Psoas muscle (tissue), 8 donors: ENCODE data around the gene TH. TPM values are rescaled to one million over a fixed set of nuclear protein-coding genes. Genes with fewer than 3 reads are reported as not detected.

Experiments used
- ATAC-seq, 4 donors: fragments of 200-7000 bp; cut with Tn5 transposase; one replicate each; pipeline ENCODE4 v1.9.1; 2020; ENCODE audit warnings: moderate library complexity in 3 of 4, mild to moderate bottlenecking in 2 of 4
- DNase-seq, 2 donors: peaks; one replicate each; pipeline ENCODE4 v3.0.0-alpha.2; 2020
- H3K27ac ChIP-seq: fragments of 200-600 bp; one replicate; pipeline ENCODE4 v1.8.0; 2022
- H3K27me3 ChIP-seq, 3 donors: fragments of 200-600 bp in 1 of 3; one replicate each; pipeline versions ENCODE4 v1.6.1 to v1.8.0; 2013 to 2022; ENCODE audit warnings: low read length in 2 of 3, mild to moderate bottlenecking in 2 of 3, moderate library complexity in 1 of 3; ENCODE audit not compliant: insufficient read depth in 3 of 3
- H3K36me3 ChIP-seq, 2 donors: fragments of 200-600 bp in 1 of 2; one replicate each; pipeline versions ENCODE4 v1.6.1 to v1.8.0; 2013 to 2022; ENCODE audit warnings: low read depth in 1 of 2, mild to moderate bottlenecking in 1 of 2, moderate library complexity in 1 of 2; ENCODE audit not compliant: insufficient read depth in 1 of 2
- H3K4me1 ChIP-seq: fragments of 200-600 bp; one replicate; pipeline ENCODE4 v1.8.0; 2022
- H3K4me3 ChIP-seq: fragments of 200-600 bp; one replicate; pipeline ENCODE4 v1.8.0; 2022; ENCODE audit warnings: mild to moderate bottlenecking
- H3K9me3 ChIP-seq: fragments of 200-600 bp; one replicate; pipeline ENCODE4 v1.8.0; 2022
- WGBS, 3 donors: extraction: QIAGEN DNeasy Blood & Tissue Kit; methylation state at CpG; one replicate each; pipeline versions ENCODE4 v1.1.6 to v1.1.7; 2013; 5-methylcytosine and 5-hydroxymethylcytosine counted together
- intact Hi-C, 2 donors: fragments of 100-400 bp; cut with DNase I; formaldehyde crosslinking; loops; one replicate each; pipeline versions ENCODE4 v1.11.0 to v1.14.2; 2022
- polyA plus RNA-seq, 3 donors: library from polyadenylated mRNA; stranded (reverse); fragments of 200-250 nt; gene quantifications; one replicate each; pipeline ENCODE4 v1.2.3, GENCODE V29; 2013
- total RNA-seq, 4 donors: library from RNA; stranded (reverse); fragmentation: NEBNext Ultra II Directional in 2 of 4; extraction: Animal tissue kit (Norgen Biotek cat#: 25700) in 2 of 4; gene quantifications; one replicate each; pipeline versions ENCODE4 v1.2.1 to v1.2.4, GENCODE V29; 2021 to 2023
- TF ChIP-seq, protein P1 (sequence below): fragments of 200-600 bp; IDR thresholded peaks from one replicate; pipeline ENCODE4 v1.8.0; 2022; ENCODE audit warnings: antibody characterized with exemption
- donor health status: healthy with polysubstance abuse.
- donor health status: DM: no; HTN: no; CAD: no; lungs with moderate emphysema.
- donor health status: Bipolar disorder and iron deficiency.
- donor health status: healthy.
- donor health status: DM: yes; HTN: yes; CAD: no.
- donor health status: DM: no; HTN: no; CAD: no.
- donor health status: DM: no; HTN: no; CAD: no.
- donor health status: DM: yes; HTN: yes; CAD: no.

TH gene
- total and polyA plus RNA-seq, 7 donors, result 0.16 to 0.34 TPM; not detected in 5

DNA sequence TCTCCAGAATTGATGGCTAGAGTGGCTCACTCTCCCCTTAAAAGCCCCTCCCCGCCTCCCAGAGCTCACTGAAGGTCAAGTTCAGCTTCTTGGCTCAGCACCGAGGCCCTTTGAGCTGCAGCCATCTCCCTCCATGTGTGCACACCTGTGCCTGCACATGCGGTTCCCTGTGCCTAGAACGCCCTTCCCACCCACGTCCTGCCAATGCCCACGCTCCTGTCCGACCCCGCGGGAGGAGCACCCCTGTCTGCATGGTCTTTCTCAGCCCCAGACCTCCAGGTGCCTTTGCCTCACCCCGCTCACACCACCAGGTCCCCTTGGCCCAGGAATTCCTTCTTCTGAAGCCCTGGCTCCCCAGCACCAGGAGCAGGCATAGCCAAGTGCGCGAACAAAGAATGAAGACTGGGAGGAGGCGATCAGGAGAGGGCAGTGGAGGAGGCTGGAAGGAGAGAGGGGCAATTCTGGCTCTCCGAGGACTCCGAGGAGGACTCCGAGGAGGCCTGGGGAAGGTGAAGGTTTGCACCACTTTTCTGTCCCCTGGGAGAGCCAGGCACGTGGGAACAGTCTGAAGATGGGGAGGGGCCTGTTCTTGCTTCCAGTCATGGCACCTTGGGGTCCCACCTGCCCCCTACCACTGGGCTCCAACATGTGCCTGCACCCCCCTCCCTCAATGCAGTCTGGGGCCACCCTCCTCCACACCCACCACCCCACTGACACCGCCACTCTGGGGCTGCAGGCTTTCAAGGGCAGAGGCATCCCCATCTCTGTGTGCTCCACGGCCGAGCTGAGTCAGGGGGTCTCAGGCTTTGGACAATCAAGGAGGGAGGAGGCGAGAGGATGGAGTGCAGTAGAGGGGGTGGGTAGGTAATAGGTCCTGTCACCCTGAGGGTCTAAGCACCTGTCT, 50.1 kb downstream of the TH start:
- DNase-seq, result peak in 1 of 2 donors; percentile 32
- TF ChIP-seq, protein P1, sequence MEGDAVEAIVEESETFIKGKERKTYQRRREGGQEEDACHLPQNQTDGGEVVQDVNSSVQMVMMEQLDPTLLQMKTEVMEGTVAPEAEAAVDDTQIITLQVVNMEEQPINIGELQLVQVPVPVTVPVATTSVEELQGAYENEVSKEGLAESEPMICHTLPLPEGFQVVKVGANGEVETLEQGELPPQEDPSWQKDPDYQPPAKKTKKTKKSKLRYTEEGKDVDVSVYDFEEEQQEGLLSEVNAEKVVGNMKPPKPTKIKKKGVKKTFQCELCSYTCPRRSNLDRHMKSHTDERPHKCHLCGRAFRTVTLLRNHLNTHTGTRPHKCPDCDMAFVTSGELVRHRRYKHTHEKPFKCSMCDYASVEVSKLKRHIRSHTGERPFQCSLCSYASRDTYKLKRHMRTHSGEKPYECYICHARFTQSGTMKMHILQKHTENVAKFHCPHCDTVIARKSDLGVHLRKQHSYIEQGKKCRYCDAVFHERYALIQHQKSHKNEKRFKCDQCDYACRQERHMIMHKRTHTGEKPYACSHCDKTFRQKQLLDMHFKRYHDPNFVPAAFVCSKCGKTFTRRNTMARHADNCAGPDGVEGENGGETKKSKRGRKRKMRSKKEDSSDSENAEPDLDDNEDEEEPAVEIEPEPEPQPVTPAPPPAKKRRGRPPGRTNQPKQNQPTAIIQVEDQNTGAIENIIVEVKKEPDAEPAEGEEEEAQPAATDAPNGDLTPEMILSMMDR, result no peak
- Histone ChIP-seq H3K9me3 (no peaks in the 10 kb centered on the region), H3K27ac (no peak overlapping the region), H3K36me3 (no peaks in the 10 kb centered on the region), H3K27me3 (peaks cover 0 to 16% (median 2%) of the 10 kb centered on the region in 3 donors), H3K4me1 (no peaks in the 10 kb centered on the region), H3K4me3 (no peak overlapping the region)
- WGBS, 3 donors, result 80 to 87% (median 82%) methylated on average over 18 to 21 of the region's 21 CpGs
- no peak for ATAC-seq
- intact Hi-C loops, result no loop called here

DNA sequence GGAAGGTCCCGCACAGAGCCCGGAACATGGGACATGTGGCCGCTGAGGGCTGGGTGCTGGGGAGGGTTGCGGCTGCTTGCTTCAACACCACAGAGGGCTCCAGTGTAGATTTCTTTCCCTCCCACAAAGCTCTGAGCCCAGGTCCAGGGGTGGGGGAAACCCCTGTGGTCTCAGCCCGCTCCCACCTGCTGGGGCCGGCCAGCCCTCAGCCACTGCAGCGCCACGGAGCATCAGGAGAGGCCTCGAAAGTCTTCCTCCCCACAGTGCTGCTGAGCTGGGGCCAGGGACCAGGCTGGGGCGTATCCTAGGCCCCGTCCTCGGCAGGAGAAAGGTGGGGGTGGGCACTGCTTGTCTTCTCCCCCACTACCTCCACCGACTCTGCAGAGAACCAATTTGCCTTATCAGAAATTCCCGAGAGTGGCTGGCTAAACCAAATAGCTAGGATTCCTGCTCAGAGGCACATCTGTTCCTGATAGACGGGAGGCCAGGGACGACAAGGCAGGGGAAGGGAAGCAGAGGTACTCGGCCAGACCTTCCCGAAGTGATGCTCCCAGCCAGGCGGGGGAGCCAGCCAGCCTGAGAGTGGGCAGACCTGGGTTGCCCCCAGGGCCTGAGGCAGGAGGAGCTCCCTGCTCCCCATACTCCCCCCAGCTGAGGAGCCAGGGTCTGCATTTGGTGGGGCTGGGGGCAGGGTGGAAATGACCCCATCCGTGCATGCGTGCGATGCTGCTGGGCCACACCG, 51.1 kb downstream of the TH start:
- TF ChIP-seq, protein P1, result no peak
- 63 to 77% (median 67%) methylated on average over 18 to 23 of the region's 23 CpGs for WGBS, 3 donors
- peak in 1 of 2 donors; percentile 31 for DNase-seq
- Histone ChIP-seq H3K9me3 (no peaks in the 10 kb centered on the region), H3K4me3 (no peak overlapping the region), H3K27me3 (peaks cover 0 to 16% (median 2%) of the 10 kb centered on the region in 3 donors), H3K4me1 (no peaks in the 10 kb centered on the region), H3K27ac (no peak overlapping the region), H3K36me3 (no peaks in the 10 kb centered on the region)
- intact Hi-C loops, result no loop called here
- no peak for ATAC-seq

DNA sequence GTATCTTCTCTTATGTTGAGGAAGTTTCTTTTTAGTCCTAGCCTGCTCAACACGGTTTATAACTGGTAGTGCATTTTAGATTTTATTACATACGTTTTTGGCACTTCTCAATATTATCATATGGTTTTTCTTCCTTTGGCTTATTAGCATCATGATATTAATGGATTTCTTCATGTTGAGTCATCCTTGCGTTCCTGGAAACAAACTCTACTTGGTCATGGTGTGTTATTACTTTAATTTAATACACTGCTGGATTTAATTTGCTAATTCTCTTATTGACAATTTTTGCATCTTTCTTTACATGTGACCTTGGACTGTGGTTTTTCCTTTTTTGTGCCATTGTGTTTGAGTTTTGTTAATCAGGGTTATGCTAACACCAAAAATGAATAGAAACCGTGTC, 52.9 kb downstream of the TH start:
- no peak for DNase-seq
- no peaks in the 10 kb centered on the region for H3K9me3 ChIP-seq
- H3K4me3 ChIP-seq, result no peak overlapping the region
- intact Hi-C loops, result loop anchor here in 1 of 2 donors (5.0 kb wide), 1 partner anchor 51 kb away; no protein-coding TSS in a partner anchor
- 78 to 86% (median 78%) methylated on average over 4 of the region's 4 CpGs for WGBS, 3 donors
- TF ChIP-seq, protein P1, result no peak
- H3K4me1 ChIP-seq, result no peaks in the 10 kb centered on the region
- H3K27ac ChIP-seq, result no peak overlapping the region
- H3K27me3 ChIP-seq, result peaks cover 0 to 16% (median 2%) of the 10 kb centered on the region in 3 donors
- ATAC-seq, result no peak
- H3K36me3 ChIP-seq, result no peaks in the 10 kb centered on the region

DNA sequence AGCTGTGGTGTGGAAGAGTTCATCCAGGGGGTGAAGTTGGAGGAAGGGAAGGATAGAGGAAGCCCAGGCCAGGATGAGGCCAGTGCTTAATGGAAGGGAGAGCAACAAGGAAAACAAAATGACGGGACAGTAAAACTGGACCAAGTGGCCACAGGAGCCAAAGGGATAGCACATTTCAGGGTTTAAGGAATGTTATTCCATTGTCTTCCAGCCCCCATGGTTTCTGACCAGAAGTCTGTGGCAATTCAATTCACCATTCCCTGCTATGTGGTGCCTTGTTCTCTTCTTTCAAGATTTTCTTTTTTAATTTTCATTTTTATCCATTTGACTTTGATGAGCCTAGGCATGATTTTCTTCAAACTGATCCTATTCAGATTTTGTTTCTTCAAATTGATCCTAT, 54.9 kb downstream of the TH start:
- WGBS, 3 donors, result 89 to 94% (median 92%) methylated on average over 1 of the region's 1 CpG
- no peaks in the 10 kb centered on the region for H3K9me3 ChIP-seq
- H3K36me3 ChIP-seq, result no peaks in the 10 kb centered on the region
- no peak overlapping the region for H3K4me3 ChIP-seq
- no peak for DNase-seq
- TF ChIP-seq, protein P1, result no peak
- no peak overlapping the region for H3K27ac ChIP-seq
- intact Hi-C loops, result loop anchor here in 1 of 2 donors (5.0 kb wide), 1 partner anchor 49 kb away; no protein-coding TSS in a partner anchor
- no peaks in the 10 kb centered on the region for H3K4me1 ChIP-seq
- no peak for ATAC-seq
- peaks cover 0 to 11% (median 2%) of the 10 kb centered on the region in 3 donors for H3K27me3 ChIP-seq
